Stimulated activated CD8-positive, alpha-beta memory T cell treated with anti-CD3 and anti-CD28 coated beads, Interleukin-7, amount 100 ng/mL, for 24 hours (primary cell): ENCODE data around the gene ACTRT2.

ENCODE experiments used
- DNase-seq: peaks from one replicate; pipeline ENCODE4 v3.0.0-alpha.2; 2020; ENCODE audit warnings: low read depth

ACTRT2 gene

GRCh38 chr1:3003039-3003940, 18.0 kb upstream of the ACTRT2 start:
- DNase-seq = no peak

- DNase-seq = no peak
Observed at GRCh38 chr1:3003941-3004270, 17.4 kb upstream of the ACTRT2 start.

- DNase-seq = no peak
Observed at GRCh38 chr1:3004285-3005205, 16.7 kb upstream of the ACTRT2 start.

- no peak for DNase-seq
Observed at GRCh38 chr1:3005771-3006170, 15.5 kb upstream of the ACTRT2 start.

- DNase-seq = no peak
Observed at GRCh38 chr1:3007298-3008147, 13.7 kb upstream of the ACTRT2 start.

GRCh38 chr1:3009021-3009420, 12.2 kb upstream of the ACTRT2 start:
- no peak for DNase-seq

GRCh38 chr1:3009556-3009955, 11.7 kb upstream of the ACTRT2 start:
- DNase-seq = no peak

GRCh38 chr1:3011127-3011526, 10.1 kb upstream of the ACTRT2 start:
- no peak for DNase-seq

GRCh38 chr1:3011631-3012455, 9.4 kb upstream of the ACTRT2 start:
- no peak for DNase-seq

- DNase-seq = peak; percentile 29
Observed at GRCh38 chr1:3012456-3013291, 8.6 kb upstream of the ACTRT2 start.

- DNase-seq = no peak
Observed at GRCh38 chr1:3013371-3014049, 7.8 kb upstream of the ACTRT2 start.

- no peak for DNase-seq
Observed at GRCh38 chr1:3014050-3014440, 7.2 kb upstream of the ACTRT2 start.

GRCh38 chr1:3014443-3015268, 6.6 kb upstream of the ACTRT2 start:
- no peak for DNase-seq

- no peak for DNase-seq
Observed at GRCh38 chr1:3015269-3015635, 6.0 kb upstream of the ACTRT2 start.

GRCh38 chr1:3015744-3016143, 5.5 kb upstream of the ACTRT2 start:
- no peak for DNase-seq

- no peak for DNase-seq
Observed at GRCh38 chr1:3016641-3017439, 4.4 kb upstream of the ACTRT2 start.

- DNase-seq = no peak
Observed at GRCh38 chr1:3017440-3018050, 3.7 kb upstream of the ACTRT2 start.

- DNase-seq = no peak
Observed at GRCh38 chr1:3018051-3018471, 3.2 kb upstream of the ACTRT2 start.
